Pancreas (tissue), 10 donors: ENCODE data around the gene OPN4. TPM values are rescaled to one million over a fixed set of nuclear protein-coding genes. Genes with fewer than 3 reads are reported as not detected.

ENCODE experiments used
- ATAC-seq, 4 donors: fragments of 200-7000 bp; cut with Tn5 transposase; one replicate each; pipeline versions ENCODE4 v1.8.0 to v1.9.1; 2020; ENCODE audit warnings: mild to moderate bottlenecking in 4 of 4, moderate library complexity in 4 of 4
- DNase-seq, 6 donors: peaks; one replicate each; pipeline ENCODE4 v3.0.0-alpha.2; 2020
- FAIRE-seq: peaks from 2 replicates; lab custom pipeline; 2012; peaks lifted over from hg19 to GRCh38; lab: Jason Lieb, UNC
- H3K27ac ChIP-seq, 4 donors: fragments of 200-600 bp; sonication (generic); 1 replicate in 3 of 4; 2 replicates in 1 of 4; pipeline versions ENCODE4 v1.5.0 to v1.8.0; 2020
- H3K27me3 ChIP-seq, 4 donors: fragments of 200-600 bp; one replicate each; pipeline ENCODE4 v1.8.0; 2021
- H3K36me3 ChIP-seq, 3 donors: fragments of 200-600 bp; sonication (generic) in 1 of 3; one replicate each; pipeline versions ENCODE4 v1.5.0 to v1.8.0; 2020 to 2021
- H3K4me1 ChIP-seq, 3 donors: fragments of 200-600 bp; one replicate each; pipeline ENCODE4 v1.8.0; 2021
- H3K4me3 ChIP-seq, 4 donors: fragments of 200-600 bp; sonication (generic) in 2 of 4; one replicate each; pipeline versions ENCODE4 v1.5.0 to v1.8.0; 2020 to 2021
- H3K9me3 ChIP-seq, 4 donors: fragments of 200-600 bp; one replicate each; pipeline ENCODE4 v1.8.0; 2021
- CTCF ChIP-seq, 4 donors: fragments of 200-600 bp; sonication (generic) in 3 of 4; IDR thresholded peaks; one replicate each; pipeline versions ENCODE4 v1.5.0 to v1.8.0; 2021; ENCODE audit warnings: antibody characterized with exemption in 4 of 4
- WGBS, 2 donors: extraction: QIAGEN DNeasy Blood & Tissue Kit; methylation state at CpG; one replicate each; pipeline ENCODE4 v1.1.7; 2013; 5-methylcytosine and 5-hydroxymethylcytosine counted together
- intact Hi-C, 3 donors: fragments of 100-400 bp; cut with DNase I; formaldehyde crosslinking; loops; one replicate each; pipeline versions ENCODE4 v1.11.1 to v1.14.2; 2022
- polyA plus RNA-seq, 2 donors: library from polyadenylated mRNA; stranded (reverse); fragments of 200-250 nt; gene quantifications; one replicate each; pipeline ENCODE4 v1.2.3, GENCODE V29; 2013
- total RNA-seq, 6 donors: library from RNA; stranded (reverse); fragmentation: NEBNext Ultra II Directional in 4 of 6; extraction: Animal tissue kit (Norgen Biotek cat#: 25700) in 4 of 6; gene quantifications; one replicate each; pipeline versions ENCODE4 v1.2.1 to v1.2.4, GENCODE V29; 2021 to 2023
- donor health status: healthy with polysubstance abuse.
- donor health status: DM: no; HTN: no; CAD: no; lungs with moderate emphysema.
- donor health status: DM: no; HTN: no; CAD: no.
- donor health status: control.
- donor health status: control.
- donor health status: Bipolar disorder and iron deficiency.
- donor health status: DM: yes; HTN: yes; CAD: no.
- donor health status: DM: no; HTN: no; CAD: no.
- donor health status: DM: no; HTN: no; CAD: no.
- donor health status: DM: yes; HTN: yes; CAD: no.

Gene OPN4
- total and polyA plus RNA-seq, 8 donors = not detected

- TF ChIP-seq CTCF (IDR thresholded peaks at IDR 0.05) = no peak
- WGBS, 2 donors = 84 to 90% methylated on average over 7 to 8 of the region's 8 CpGs
- intact Hi-C loops = no loop called here
- Histone ChIP-seq H3K9me3 (no peaks in the 10 kb centered on the region), H3K27me3 (no peaks in the 10 kb centered on the region), H3K27ac (no peak overlapping the region), H3K4me3 (no peak overlapping the region), H3K4me1 (no peaks in the 10 kb centered on the region), H3K36me3 (no peaks in the 10 kb centered on the region)
- no peak for ATAC-seq
- peak in 1 of 6 donors; percentile 5 for DNase-seq
- FAIRE-seq = no peak
These were observed 4.2 kb upstream of the OPN4 start for GRCh38 chr10:86650151-86650550.

GRCh38 chr10:86651021-86651471, 3.3 kb upstream of the OPN4 start:
- H3K4me1 ChIP-seq = no peaks in the 10 kb centered on the region
- H3K36me3 ChIP-seq = no peaks in the 10 kb centered on the region
- no peak for TF ChIP-seq CTCF (IDR thresholded peaks at IDR 0.05)
- H3K4me3 ChIP-seq = no peak overlapping the region
- 83 to 90% methylated on average over 8 of the region's 8 CpGs for WGBS, 2 donors
- DNase-seq = peak in 1 of 6 donors; percentile 8
- no peaks in the 10 kb centered on the region for H3K9me3 ChIP-seq
- intact Hi-C loops = no loop called here
- H3K27ac ChIP-seq = no peak overlapping the region
- no peak for ATAC-seq
- H3K27me3 ChIP-seq = no peaks in the 10 kb centered on the region
- FAIRE-seq = no peak

- no peaks in the 10 kb centered on the region for H3K9me3 ChIP-seq
- H3K4me1 ChIP-seq = no peaks in the 10 kb centered on the region
- no peak overlapping the region for H3K4me3 ChIP-seq
- no peak for FAIRE-seq
- ATAC-seq = no peak
- no peaks in the 10 kb centered on the region for H3K36me3 ChIP-seq
- intact Hi-C loops = no loop called here
- H3K27ac ChIP-seq = no peak overlapping the region
- no peaks in the 10 kb centered on the region for H3K27me3 ChIP-seq
- no peak for TF ChIP-seq CTCF (IDR thresholded peaks at IDR 0.05)
- DNase-seq = peak in 3 of 6 donors; percentile 11 to 52 (median 38)
- 89 to 93% methylated on average over 15 to 16 of the region's 16 CpGs for WGBS, 2 donors
These were observed 2.6 kb upstream of the OPN4 start for GRCh38 chr10:86651631-86652331.

- Histone ChIP-seq H3K4me1 (no peaks in the 10 kb centered on the region), H3K27ac (no peak overlapping the region), H3K36me3 (no peaks in the 10 kb centered on the region), H3K4me3 (no peak overlapping the region), H3K9me3 (no peaks in the 10 kb centered on the region), H3K27me3 (no peaks in the 10 kb centered on the region)
- DNase-seq (peak in 3 of 6 donors; percentile 6 to 41 (median 40)), FAIRE-seq (no peak), ATAC-seq (no peak)
- TF ChIP-seq CTCF (IDR thresholded peaks at IDR 0.05) = no peak
- intact Hi-C loops = no loop called here
- 81 to 84% methylated on average over 14 of the region's 14 CpGs for WGBS, 2 donors
These were observed 1.8 kb upstream of the OPN4 start for GRCh38 chr10:86652361-86653202.
